NT2/D1 (cell line): ENCODE results near the gene C2orf81.

Experiments used
- YY1 ChIP-seq: IDR thresholded peaks from 2 replicates; pipeline ENCODE4 v1.6.1; 2011; ENCODE audit not compliant: insufficient read length, insufficient read depth
- ZNF274 ChIP-seq: IDR thresholded peaks from 2 replicates; pipeline ENCODE4 v1.6.1; 2011; ENCODE audit warnings: mild to moderate bottlenecking, low read depth, low read length

DNA sequence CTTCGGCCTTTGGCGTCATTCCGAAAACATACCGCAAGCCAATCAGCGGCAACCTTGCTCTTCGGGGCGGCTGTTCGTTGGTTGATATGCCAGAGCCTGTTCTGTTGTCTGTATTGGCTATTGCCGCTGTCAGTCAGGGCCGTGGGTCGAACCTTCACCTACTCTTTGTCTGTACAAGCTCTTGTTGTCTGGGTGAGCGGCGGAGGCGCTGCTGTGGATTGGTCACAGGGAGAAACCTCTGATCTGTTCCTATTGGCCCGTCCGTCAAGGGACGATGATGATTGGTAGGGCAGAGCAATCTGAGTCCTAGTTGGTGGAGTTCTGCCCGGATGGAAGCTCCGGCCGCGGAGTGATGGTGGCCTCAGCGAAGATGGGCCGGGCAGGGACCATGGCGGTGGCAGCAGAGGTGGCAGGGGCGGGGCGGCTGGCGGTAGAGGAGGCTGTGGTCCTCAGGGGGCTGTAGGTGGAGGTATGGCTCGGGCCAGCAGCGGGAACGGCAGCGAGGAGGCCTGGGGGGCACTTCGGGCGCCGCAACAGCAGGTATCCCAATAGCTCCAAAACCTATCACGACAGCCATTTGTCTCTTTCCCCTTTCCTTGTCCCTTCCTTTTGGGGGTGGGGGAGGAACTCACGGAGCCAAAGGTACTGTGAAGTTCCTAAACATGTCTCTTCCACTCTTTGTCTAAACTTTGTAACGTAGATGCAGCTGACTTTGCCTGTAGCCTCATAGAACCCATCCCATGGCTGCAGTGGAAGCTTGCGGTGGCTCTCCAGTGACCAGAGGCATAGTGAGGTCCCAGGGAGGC lies 36.9 kb upstream of the C2orf81 start, which contains the start of gene WBP1:
- TF ChIP-seq YY1 (peak; percentile 45), ZNF274 (no peak)
